ENCODE measurements around the gene KPNA1.
"Not testable (repeated sequence)": the region's sequence is repeated elsewhere in the genome, so short reads cannot be mapped to it uniquely, and the experiment has no call there.

The KPNA1 gene

GRCh38 chr3:122523317-122523716, 8.6 kb upstream of the KPNA1 start:
- in situ Hi-C loops (cut with MboI; ENCODE audit: low sequenced_read_pairs), result no loop called here

GRCh38 chr3:122520861-122521260, 6.1 kb upstream of the KPNA1 start:
- in situ Hi-C loops (cut with MboI; ENCODE audit: low sequenced_read_pairs), result no loop called here

GRCh38 chr3:122519693-122520092, 5.0 kb upstream of the KPNA1 start:
- in situ Hi-C loops (cut with MboI; ENCODE audit: low sequenced_read_pairs), result no loop called here

- in situ Hi-C loops (cut with MboI; ENCODE audit: low sequenced_read_pairs), result no loop called here
Measured at GRCh38 chr3:122516846-122517360, 2.2 kb upstream of the KPNA1 start.

GRCh38 chr3:122515870-122516269, 1.1 kb upstream of the KPNA1 start:
- in situ Hi-C loops (cut with MboI; ENCODE audit: low sequenced_read_pairs), result no loop called here

GRCh38 chr3:122515020-122515468, 305 bp upstream of the KPNA1 start:
- in situ Hi-C loops (cut with MboI; ENCODE audit: low sequenced_read_pairs), result no loop called here

- in situ Hi-C loops (cut with MboI; ENCODE audit: low sequenced_read_pairs), result no loop called here
Measured at GRCh38 chr3:122513386-122514122, 1.2 kb downstream of the KPNA1 start.

- in situ Hi-C loops (cut with MboI; ENCODE audit: low sequenced_read_pairs), result no loop called here
Measured at GRCh38 chr3:122512284-122512683, 2.5 kb downstream of the KPNA1 start.

- in situ Hi-C loops (cut with MboI; ENCODE audit: low sequenced_read_pairs), result no loop called here
Measured at GRCh38 chr3:122510878-122511535, 3.7 kb downstream of the KPNA1 start.

GRCh38 chr3:122508944-122509343, 5.8 kb downstream of the KPNA1 start:
- in situ Hi-C loops (cut with MboI; ENCODE audit: low sequenced_read_pairs), result not testable (repeated sequence)

GRCh38 chr3:122508135-122508914, 6.4 kb downstream of the KPNA1 start:
- in situ Hi-C loops (cut with MboI; ENCODE audit: low sequenced_read_pairs), result no loop called here

GRCh38 chr3:122506450-122506849, 8.3 kb downstream of the KPNA1 start:
- in situ Hi-C loops (cut with MboI; ENCODE audit: low sequenced_read_pairs), result no loop called here

- in situ Hi-C loops (cut with MboI; ENCODE audit: low sequenced_read_pairs), result no loop called here
Measured at GRCh38 chr3:122505676-122506075, 9.1 kb downstream of the KPNA1 start.

GRCh38 chr3:122502941-122503340, 11.8 kb downstream of the KPNA1 start:
- in situ Hi-C loops (cut with MboI; ENCODE audit: low sequenced_read_pairs), result no loop called here

- in situ Hi-C loops (cut with MboI; ENCODE audit: low sequenced_read_pairs), result no loop called here
Measured at GRCh38 chr3:122502139-122502538, 12.6 kb downstream of the KPNA1 start.

GRCh38 chr3:122500964-122501363, 13.8 kb downstream of the KPNA1 start:
- in situ Hi-C loops (cut with MboI; ENCODE audit: low sequenced_read_pairs), result not testable (repeated sequence)

GRCh38 chr3:122498152-122498551, 16.6 kb downstream of the KPNA1 start:
- in situ Hi-C loops (cut with MboI; ENCODE audit: low sequenced_read_pairs), result no loop called here

- in situ Hi-C loops (cut with MboI; ENCODE audit: low sequenced_read_pairs), result no loop called here
Measured at GRCh38 chr3:122497425-122497824, 17.3 kb downstream of the KPNA1 start.

GRCh38 chr3:122496508-122496907, 18.2 kb downstream of the KPNA1 start:
- in situ Hi-C loops (cut with MboI; ENCODE audit: low sequenced_read_pairs), result no loop called here

GRCh38 chr3:122493296-122493695, 21.4 kb downstream of the KPNA1 start:
- in situ Hi-C loops (cut with MboI; ENCODE audit: low sequenced_read_pairs), result no loop called here

GRCh38 chr3:122488262-122488973, 26.3 kb downstream of the KPNA1 start:
- in situ Hi-C loops (cut with MboI; ENCODE audit: low sequenced_read_pairs), result no loop called here

Measured in HL-60/S4 (cell line).